Parathyroid adenoma (tissue), 2 donors: ENCODE data around the gene IL1RL2.

Source experiments
- H2AFZ ChIP-seq: fragments of 300-600 bp; sonication (generic); one replicate; pipeline ENCODE4 v1.7.0; 2017; ENCODE audit warnings: antibody characterized with exemption, mild to moderate bottlenecking
- H3K27ac ChIP-seq: fragments of 300-600 bp; sonication (generic); one replicate; pipeline ENCODE4 v1.7.0; 2017
- H3K27me3 ChIP-seq: fragments of 300-600 bp; sonication (generic); one replicate; pipeline ENCODE4 v1.7.0; 2017; ENCODE audit warnings: low read length; ENCODE audit not compliant: control insufficient read depth, insufficient read depth
- H3K36me3 ChIP-seq: fragments of 300-600 bp; sonication (generic); one replicate; pipeline ENCODE4 v1.7.0; 2017; ENCODE audit warnings: low read length; ENCODE audit not compliant: control insufficient read depth, insufficient read depth
- H3K4me1 ChIP-seq: fragments of 300-600 bp; sonication (generic); one replicate; pipeline ENCODE4 v1.7.0; 2017; ENCODE audit warnings: control low read depth
- H3K4me2 ChIP-seq: fragments of 300-600 bp; sonication (generic); one replicate; pipeline ENCODE4 v1.7.0; 2017; ENCODE audit warnings: low read length
- H3K4me3 ChIP-seq: fragments of 300-600 bp; sonication (generic); one replicate; pipeline ENCODE4 v1.7.0; 2017; ENCODE audit warnings: low read depth, low read length
- H3K79me2 ChIP-seq: fragments of 300-600 bp; sonication (generic); one replicate; pipeline ENCODE4 v1.7.0; 2017; ENCODE audit warnings: control low read depth
- H3K9ac ChIP-seq: fragments of 300-600 bp; sonication (generic); one replicate; pipeline ENCODE4 v1.7.0; 2017; ENCODE audit warnings: mild to moderate bottlenecking
- H3K9me3 ChIP-seq: fragments of 300-600 bp; sonication (generic); one replicate; pipeline ENCODE4 v1.7.0; 2017; ENCODE audit warnings: low read length; ENCODE audit not compliant: control insufficient read depth
- TF ChIP-seq, protein P1 (sequence below): fragments of 300-600 bp; sonication (generic); IDR thresholded peaks from one replicate; pipeline ENCODE4 v1.7.0; 2017; ENCODE audit warnings: antibody characterized with exemption, mild to moderate bottlenecking
- donor health status: primary hyperparathyroidism.

The IL1RL2 gene

GRCh38 chr2:102253140-102253752, 66.4 kb downstream of the IL1RL2 start:
- H2AFZ ChIP-seq: no peak overlapping the region
- no peak overlapping the region for H3K4me3 ChIP-seq
- TF ChIP-seq, protein P1, sequence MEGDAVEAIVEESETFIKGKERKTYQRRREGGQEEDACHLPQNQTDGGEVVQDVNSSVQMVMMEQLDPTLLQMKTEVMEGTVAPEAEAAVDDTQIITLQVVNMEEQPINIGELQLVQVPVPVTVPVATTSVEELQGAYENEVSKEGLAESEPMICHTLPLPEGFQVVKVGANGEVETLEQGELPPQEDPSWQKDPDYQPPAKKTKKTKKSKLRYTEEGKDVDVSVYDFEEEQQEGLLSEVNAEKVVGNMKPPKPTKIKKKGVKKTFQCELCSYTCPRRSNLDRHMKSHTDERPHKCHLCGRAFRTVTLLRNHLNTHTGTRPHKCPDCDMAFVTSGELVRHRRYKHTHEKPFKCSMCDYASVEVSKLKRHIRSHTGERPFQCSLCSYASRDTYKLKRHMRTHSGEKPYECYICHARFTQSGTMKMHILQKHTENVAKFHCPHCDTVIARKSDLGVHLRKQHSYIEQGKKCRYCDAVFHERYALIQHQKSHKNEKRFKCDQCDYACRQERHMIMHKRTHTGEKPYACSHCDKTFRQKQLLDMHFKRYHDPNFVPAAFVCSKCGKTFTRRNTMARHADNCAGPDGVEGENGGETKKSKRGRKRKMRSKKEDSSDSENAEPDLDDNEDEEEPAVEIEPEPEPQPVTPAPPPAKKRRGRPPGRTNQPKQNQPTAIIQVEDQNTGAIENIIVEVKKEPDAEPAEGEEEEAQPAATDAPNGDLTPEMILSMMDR: no peak

GRCh38 chr2:102253753-102254150, 66.9 kb downstream of the IL1RL2 start:
- Histone ChIP-seq H3K27me3 (no peaks in the 10 kb centered on the region), H3K79me2 (no peaks in the 10 kb centered on the region), H3K9ac (no peak overlapping the region), H3K4me3 (no peak overlapping the region), H3K36me3 (no peaks in the 10 kb centered on the region), H3K9me3 (no peaks in the 10 kb centered on the region), H2AFZ (no peak overlapping the region), H3K27ac (no peak overlapping the region), H3K4me1 (no peaks in the 10 kb centered on the region), H3K4me2 (no peak overlapping the region)
- TF ChIP-seq, protein P1: no peak

More at GRCh38 chr2:102253140-102253752, 66.4 kb downstream of the IL1RL2 start:
- no peak overlapping the region for H3K9ac ChIP-seq
- H3K36me3 ChIP-seq: no peaks in the 10 kb centered on the region
- H3K79me2 ChIP-seq: no peaks in the 10 kb centered on the region
- no peaks in the 10 kb centered on the region for H3K27me3 ChIP-seq
- H3K4me2 ChIP-seq: no peak overlapping the region
- no peak overlapping the region for H3K27ac ChIP-seq
- H3K9me3 ChIP-seq: no peaks in the 10 kb centered on the region
- H3K4me1 ChIP-seq: no peaks in the 10 kb centered on the region

- Histone ChIP-seq H3K9ac (no peak overlapping the region), H3K4me2 (peak overlapping the region; percentile 56), H3K79me2 (no peaks in the 10 kb centered on the region), H2AFZ (no peak overlapping the region), H3K27ac (no peak overlapping the region), H3K9me3 (no peaks in the 10 kb centered on the region), H3K4me1 (no peaks in the 10 kb centered on the region), H3K36me3 (no peaks in the 10 kb centered on the region), H3K27me3 (no peaks in the 10 kb centered on the region), H3K4me3 (peak overlapping the region; percentile 23)
- TF ChIP-seq, protein P1: no peak
These were observed 69.5 kb downstream of the IL1RL2 start for GRCh38 chr2:102256276-102256675.

GRCh38 chr2:102256874-102257462, 70.1 kb downstream of the IL1RL2 start:
- Histone ChIP-seq H3K4me3 (no peak overlapping the region), H3K4me2 (no peak overlapping the region), H3K36me3 (no peaks in the 10 kb centered on the region), H3K9ac (no peak overlapping the region), H3K27me3 (no peaks in the 10 kb centered on the region), H3K79me2 (no peaks in the 10 kb centered on the region), H2AFZ (no peak overlapping the region), H3K27ac (no peak overlapping the region), H3K9me3 (no peaks in the 10 kb centered on the region), H3K4me1 (no peaks in the 10 kb centered on the region)
- TF ChIP-seq, protein P1: no peak

GRCh38 chr2:102258025-102258385, 71.2 kb downstream of the IL1RL2 start:
- no peak overlapping the region for H3K4me2 ChIP-seq
- H3K27ac ChIP-seq: no peak overlapping the region
- no peak overlapping the region for H3K9ac ChIP-seq
- TF ChIP-seq, protein P1: no peak
- no peaks in the 10 kb centered on the region for H3K79me2 ChIP-seq
- H3K9me3 ChIP-seq: no peaks in the 10 kb centered on the region
- no peak overlapping the region for H3K4me3 ChIP-seq
- no peaks in the 10 kb centered on the region for H3K36me3 ChIP-seq
- no peaks in the 10 kb centered on the region for H3K4me1 ChIP-seq
- H3K27me3 ChIP-seq: no peaks in the 10 kb centered on the region
- no peak overlapping the region for H2AFZ ChIP-seq
